Endothelial cell of umbilical vein (primary cell): Measurements from ENCODE around the gene NATD1. TPM values are rescaled to one million over a fixed set of nuclear protein-coding genes. Genes with fewer than 3 reads are reported as not detected.

Experiments used
- BruUV-seq: library from RNA; stranded (reverse); fragments of 400-500 nt; replicated peaks from 2 replicates; lab custom pipeline; 2021; lab: Mats Ljungman, UMichigan
- CTCF ChIA-PET: fragments of 300-600, 350-600 bp; sonication (Branson Sonifier 250); formaldehyde crosslinking; loops from one replicate; lab custom pipeline; 2021; ENCODE audit warnings: antibody characterized with exemption, inconsistent platforms; lab: Charles Lee
- POLR2A ChIA-PET: fragments of 300-600, 350-600 bp; sonication (Branson Sonifier 250); formaldehyde crosslinking; loops from one replicate; lab custom pipeline; 2021; ENCODE audit warnings: antibody characterized with exemption, inconsistent platforms; lab: Charles Lee
- DNase-seq: peaks from one replicate; pipeline ENCODE4 v3.0.0-alpha.2; 2011; ENCODE audit warnings: low read depth, low spot score
- FAIRE-seq: peaks from 2 replicates; lab custom pipeline; 2011; peaks lifted over from hg19 to GRCh38; lab: Jason Lieb, UNC
- H2AFZ ChIP-seq: 2 replicates; pipeline ENCODE4 v1.6.0; 2012; ENCODE audit warnings: low read depth, low read length, control low read depth, inconsistent platforms
- H3K27ac ChIP-seq: 2 replicates; pipeline ENCODE4 v1.5.1; 2011; ENCODE audit warnings: low read depth, mild to moderate bottlenecking, control low read depth, low read length, moderate library complexity; ENCODE audit not compliant: insufficient read depth
- H3K27me3 ChIP-seq, 2 experiments: 2 replicates each; pipeline versions ENCODE4 v1.6.0 to v1.6.1; 2011; ENCODE audit warnings: low read length in 2 of 2, mixed read lengths in 1 of 2; ENCODE audit not compliant: control insufficient read depth in 2 of 2, insufficient read depth in 2 of 2
- H3K36me3 ChIP-seq, 2 experiments: 2 replicates in 1 of 2; 3 replicates in 1 of 2; pipeline ENCODE4 v1.5.1; 2011; ENCODE audit warnings: low read length in 2 of 2, mild to moderate bottlenecking in 1 of 2, moderate library complexity in 1 of 2; ENCODE audit not compliant: control insufficient read depth in 2 of 2, insufficient read depth in 2 of 2; ENCODE audit errors: extremely low read depth in 1 of 2
- H3K4me1 ChIP-seq: 3 replicates; pipeline ENCODE4 v1.5.1; 2011; ENCODE audit warnings: mild to moderate bottlenecking, low read length; ENCODE audit not compliant: control insufficient read depth, insufficient read depth; ENCODE audit errors: extremely low read depth
- H3K4me2 ChIP-seq: 2 replicates; pipeline ENCODE4 v1.6.1; 2011; ENCODE audit warnings: low read length, control low read depth, mixed read lengths; ENCODE audit not compliant: insufficient read depth
- H3K4me3 ChIP-seq, 3 experiments: fragments of 200-600 bp in 1 of 3; sonication (generic), shearing (Covaris generic) in 1 of 3; replicated peaks in 1 of 3; 2 replicates each; pipeline ENCODE4 v1.5.1; 2011 to 2016; ENCODE audit warnings: control low read depth in 3 of 3, low read length in 3 of 3, mild to moderate bottlenecking in 2 of 3, inconsistent platforms in 1 of 3, low read depth in 1 of 3, moderate library complexity in 1 of 3; ENCODE audit not compliant: insufficient read depth in 1 of 3
- H3K79me2 ChIP-seq: 2 replicates; pipeline ENCODE4 v1.6.0; 2012; ENCODE audit warnings: low read length, inconsistent platforms; ENCODE audit not compliant: control insufficient read depth, insufficient read depth
- H3K9ac ChIP-seq: replicated peaks from 2 replicates; pipeline ENCODE3; 2011; ENCODE audit warnings: low read length, control low read depth; ENCODE audit not compliant: insufficient read depth; ENCODE audit errors: extremely low read depth
- H3K9me1 ChIP-seq: replicated peaks from 3 replicates; pipeline ENCODE4 v1.6.0; 2011; ENCODE audit warnings: mild to moderate bottlenecking, low read length; ENCODE audit not compliant: control insufficient read depth, insufficient read depth; ENCODE audit errors: extremely low read depth
- H3K9me3 ChIP-seq: replicated peaks from 2 replicates; pipeline ENCODE4 v1.5.1; 2012; ENCODE audit warnings: low read length, inconsistent platforms; ENCODE audit not compliant: control insufficient read depth, insufficient read depth
- H4K20me1 ChIP-seq: replicated peaks from 2 replicates; pipeline ENCODE3; 2011; ENCODE audit warnings: mild to moderate bottlenecking, low read length; ENCODE audit not compliant: control insufficient read depth, insufficient read depth; ENCODE audit errors: extremely low read depth
- CTCF ChIP-seq, 2 donors: IDR thresholded peaks; 1 replicate in 1 of 2; 2 replicates in 1 of 2; pipeline ENCODE4 v1.5.1; 2011; ENCODE audit warnings: low read length in 2 of 2, mild to moderate bottlenecking in 2 of 2, moderate library complexity in 2 of 2, control low read depth in 1 of 2, inconsistent platforms in 1 of 2, low read depth in 1 of 2; ENCODE audit not compliant: insufficient read depth in 1 of 2; ENCODE audit errors: extremely low read depth in 1 of 2
- EZH2 ChIP-seq: IDR thresholded peaks from 2 replicates; pipeline ENCODE4 v1.6.1; 2012; ENCODE audit warnings: borderline replicate concordance, low read depth, mild to moderate bottlenecking, moderate library complexity, low read length, inconsistent platforms; ENCODE audit not compliant: severe bottlenecking
- FOS ChIP-seq: IDR thresholded peaks from 2 replicates; pipeline ENCODE4 v1.6.1; 2011; ENCODE audit warnings: mild to moderate bottlenecking, low read length, moderate library complexity, borderline replicate concordance; ENCODE audit not compliant: insufficient read depth
- GATA2 ChIP-seq: IDR thresholded peaks from 2 replicates; pipeline ENCODE4 v1.7.0; 2011; ENCODE audit warnings: low read depth, mild to moderate bottlenecking, moderate library complexity, mixed read lengths, low read length; ENCODE audit not compliant: insufficient read length, insufficient read depth
- JUN ChIP-seq: IDR thresholded peaks from 2 replicates; pipeline ENCODE4 v1.6.1; 2011; ENCODE audit warnings: borderline replicate concordance, low read depth; ENCODE audit not compliant: insufficient read length, insufficient read depth
- MAX ChIP-seq: IDR thresholded peaks from 2 replicates; pipeline ENCODE4 v1.6.1; 2011; ENCODE audit not compliant: insufficient read depth, insufficient read length
- MYC ChIP-seq: IDR thresholded peaks from one replicate; pipeline ENCODE4 v1.6.1; 2011; ENCODE audit warnings: mild to moderate bottlenecking, low read depth, low read length
- POLR2A ChIP-seq: IDR thresholded peaks from 2 replicates; pipeline ENCODE4 v1.6.1; 2012; ENCODE audit warnings: low read depth, mild to moderate bottlenecking, control low read depth, low read length
- POLR2AphosphoS5 ChIP-seq: IDR thresholded peaks from 2 replicates; pipeline ENCODE4 v1.6.1; 2012; ENCODE audit warnings: low read depth, mild to moderate bottlenecking, control low read depth, low read length, moderate library complexity; ENCODE audit not compliant: insufficient read depth
- dilution Hi-C: fragments of 300-500 bp; cut with MboI; formaldehyde crosslinking; loops from one replicate; pipeline ENCODE4 v1.15.0; 2019; ENCODE audit warnings: low sequenced_read_pairs; ENCODE audit not compliant: extremely low pct_ligation_motif_present
- intact Hi-C: fragments of 100-400 bp; cut with micrococcal nuclease; formaldehyde crosslinking; loops from one replicate; pipeline ENCODE4 v1.10.0; 2022
- polyA plus RNA-seq, 4 experiments: library from polyadenylated mRNA; depleted of rRNA in 3 of 4; stranded (reverse) in 3 of 4; unstranded in 1 of 4; fragments of >200 nt; gene quantifications; 2 replicates each; pipeline versions ENCODE4 v1.2.1 to v1.2.3, GENCODE V29; 2011 to 2012; ENCODE audit warnings: missing spikeins in 1 of 4
- total RNA-seq: library from RNA; stranded (reverse); gene quantifications from 2 replicates; pipeline ENCODE4 v1.2.3, GENCODE V29; 2021

The NATD1 gene
- total and polyA plus RNA-seq, 2 donors (not counting 3 experiments of a cell fraction or from before 2014, with no cell fraction given) = 7.0 to 7.2 TPM

GRCh38 chr17:21289902-21290571 lies 36.8 kb upstream of the NATD1 start:
- no peak for TF ChIP-seq GATA2
- no peak for TF ChIP-seq POLR2AphosphoS5
- no peak for TF ChIP-seq POLR2A
- no peak for TF ChIP-seq EZH2
- no peak for TF ChIP-seq FOS
- no peak for TF ChIP-seq MAX
- no peak for TF ChIP-seq CTCF (IDR thresholded peaks at IDR 0.05; ENCODE audit: extremely low read depth in 1 of 2, insufficient read depth in 1 of 2, low read depth in 1 of 2, low read length in 2 of 2)
- TF ChIP-seq MYC = no peak
- no peak for TF ChIP-seq JUN
- no peak overlapping the region for H3K4me2 ChIP-seq
- peaks cover 34% of the 10 kb centered on the region for H3K4me1 ChIP-seq
- intact Hi-C loops (no loop called here), dilution Hi-C loops (no loop called here)
- H2AFZ ChIP-seq = no peak overlapping the region
- H3K79me2 ChIP-seq = peaks cover 60% of the 10 kb centered on the region
- no peaks in the 10 kb centered on the region for H3K9me1 ChIP-seq
- no peak overlapping the region for H3K4me3 ChIP-seq
- H3K36me3 ChIP-seq = no peaks in the 10 kb centered on the region
- no peaks in the 10 kb centered on the region for H3K9me3 ChIP-seq
- no peaks in the 10 kb centered on the region for H3K27me3 ChIP-seq
- FAIRE-seq (no peak), DNase-seq (no peak)
- H3K9ac ChIP-seq = no peak overlapping the region
- ChIA-PET POLR2A (no interaction called here), CTCF (no interaction called here)
- H3K27ac ChIP-seq = no peak overlapping the region
- no peaks in the 10 kb centered on the region for H4K20me1 ChIP-seq
- no TSS peak for BruUV-seq
